DOHH2 (cell line): ENCODE results near the gene ING4.

Experiments used
- H3F3A ChIP-seq: fragments of 200-600 bp; sonication (generic), shearing (Covaris generic); 2 replicates; pipeline ENCODE4 v1.6.0; 2016; ENCODE audit warnings: antibody characterized with exemption, mild to moderate bottlenecking; ENCODE audit not compliant: control insufficient read depth, insufficient read depth
- H3K27ac ChIP-seq: fragments of 200-600 bp; sonication (generic); 2 replicates; pipeline ENCODE4 v1.5.1; 2014; ENCODE audit warnings: low read depth, mild to moderate bottlenecking, low read length, moderate library complexity
- H3K27me3 ChIP-seq: fragments of 200-600 bp; sonication (generic); 2 replicates; pipeline ENCODE4 v1.6.1; 2014; ENCODE audit warnings: mild to moderate bottlenecking, low read length, mixed read lengths; ENCODE audit not compliant: control insufficient read depth
- H3K36me3 ChIP-seq: fragments of 200-600 bp; sonication (generic); 2 replicates; pipeline ENCODE4 v1.6.1; 2014; ENCODE audit warnings: mild to moderate bottlenecking, low read length, moderate library complexity, mixed read lengths; ENCODE audit not compliant: control insufficient read depth
- H3K4me1 ChIP-seq: fragments of 200-600 bp; sonication (generic); 2 replicates; pipeline ENCODE4 v1.6.1; 2014; ENCODE audit warnings: mild to moderate bottlenecking, low read length, mixed read lengths; ENCODE audit not compliant: control insufficient read depth
- H3K4me2 ChIP-seq: fragments of 200-600 bp; sonication (generic); 2 replicates; pipeline ENCODE4 v1.6.0; 2014; ENCODE audit warnings: mild to moderate bottlenecking, low read length, moderate library complexity
- H3K4me3 ChIP-seq: fragments of 200-600 bp; sonication (generic); 2 replicates; pipeline ENCODE4 v1.5.1; 2014; ENCODE audit warnings: mild to moderate bottlenecking, low read length, mixed read lengths
- H3K79me2 ChIP-seq: fragments of 200-600 bp; sonication (generic); 2 replicates; pipeline ENCODE4 v1.6.1; 2014; ENCODE audit warnings: mild to moderate bottlenecking, low read length, mixed read lengths; ENCODE audit not compliant: control insufficient read depth
- H3K9me2 ChIP-seq: fragments of 200-600 bp; sonication (generic); replicated peaks from 2 replicates; pipeline ENCODE4 v1.6.1; 2014; ENCODE audit warnings: mild to moderate bottlenecking, low read length, mixed read lengths; ENCODE audit not compliant: control insufficient read depth
- H3K9me3 ChIP-seq: fragments of 200-600 bp; sonication (generic); 2 replicates; pipeline ENCODE4 v1.6.1; 2014; ENCODE audit warnings: antibody characterized with exemption, low read length, mixed read lengths; ENCODE audit not compliant: control insufficient read depth, insufficient read depth
- H4K20me1 ChIP-seq: fragments of 200-600 bp; sonication (generic); 2 replicates; pipeline ENCODE4 v1.6.0; 2014; ENCODE audit warnings: low read depth, mild to moderate bottlenecking, antibody characterized with exemption, low read length, moderate library complexity; ENCODE audit not compliant: control insufficient read depth, insufficient read depth
- EZH2phosphoT487 ChIP-seq: fragments of 200-600 bp; sonication (generic); IDR thresholded peaks from 2 replicates; pipeline ENCODE4 v1.6.1; 2017; ENCODE audit warnings: borderline replicate concordance, mild to moderate bottlenecking, antibody characterized with exemption, low read length, moderate library complexity, mixed read lengths
- TF ChIP-seq, protein P1 (sequence below): fragments of 200-600 bp; sonication (generic); IDR thresholded peaks from one replicate; pipeline ENCODE4 v1.5.1; 2014; ENCODE audit warnings: antibody characterized with exemption, mild to moderate bottlenecking, low read depth, low read length; ENCODE audit not compliant: poor library complexity, severe bottlenecking

Gene ING4

DNA sequence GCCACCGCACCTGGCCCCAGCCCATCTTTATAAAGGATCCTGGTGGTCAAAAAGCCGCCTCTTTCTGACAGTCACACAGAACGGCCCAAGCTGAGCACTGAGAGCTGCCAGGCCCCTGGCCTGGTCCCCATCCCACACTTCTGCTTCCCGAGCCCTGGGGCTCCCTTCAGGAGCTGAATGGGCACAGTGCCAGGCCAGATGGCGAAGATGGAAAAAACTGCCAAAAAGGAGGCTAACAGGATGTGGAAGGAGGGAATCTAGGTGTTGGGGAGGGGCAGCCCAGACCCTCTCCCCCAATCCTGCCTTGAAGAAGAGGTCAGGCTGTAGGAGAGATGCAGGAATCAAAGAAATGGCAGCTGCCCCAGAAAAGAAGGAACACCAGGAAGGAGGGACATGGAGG lies 32.2 kb downstream of the ING4 start:
- Histone ChIP-seq H3K27me3 (no peaks in the 10 kb centered on the region), H3K79me2 (peaks cover 71% of the 10 kb centered on the region), H3F3A (peaks cover 22% of the 10 kb centered on the region), H3K27ac (peak overlapping the region; percentile 95), H3K4me1 (peaks cover 87% of the 10 kb centered on the region), H3K4me2 (peak overlapping the region; percentile 98), H3K9me2 (no peaks in the 10 kb centered on the region), H4K20me1 (no peaks in the 10 kb centered on the region), H3K9me3 (no peaks in the 10 kb centered on the region), H3K4me3 (peak overlapping the region; percentile 76), H3K36me3 (peaks cover 22% of the 10 kb centered on the region)
- TF ChIP-seq, protein P1, sequence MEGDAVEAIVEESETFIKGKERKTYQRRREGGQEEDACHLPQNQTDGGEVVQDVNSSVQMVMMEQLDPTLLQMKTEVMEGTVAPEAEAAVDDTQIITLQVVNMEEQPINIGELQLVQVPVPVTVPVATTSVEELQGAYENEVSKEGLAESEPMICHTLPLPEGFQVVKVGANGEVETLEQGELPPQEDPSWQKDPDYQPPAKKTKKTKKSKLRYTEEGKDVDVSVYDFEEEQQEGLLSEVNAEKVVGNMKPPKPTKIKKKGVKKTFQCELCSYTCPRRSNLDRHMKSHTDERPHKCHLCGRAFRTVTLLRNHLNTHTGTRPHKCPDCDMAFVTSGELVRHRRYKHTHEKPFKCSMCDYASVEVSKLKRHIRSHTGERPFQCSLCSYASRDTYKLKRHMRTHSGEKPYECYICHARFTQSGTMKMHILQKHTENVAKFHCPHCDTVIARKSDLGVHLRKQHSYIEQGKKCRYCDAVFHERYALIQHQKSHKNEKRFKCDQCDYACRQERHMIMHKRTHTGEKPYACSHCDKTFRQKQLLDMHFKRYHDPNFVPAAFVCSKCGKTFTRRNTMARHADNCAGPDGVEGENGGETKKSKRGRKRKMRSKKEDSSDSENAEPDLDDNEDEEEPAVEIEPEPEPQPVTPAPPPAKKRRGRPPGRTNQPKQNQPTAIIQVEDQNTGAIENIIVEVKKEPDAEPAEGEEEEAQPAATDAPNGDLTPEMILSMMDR = no peak
- TF ChIP-seq EZH2phosphoT487 = no peak

DNA sequence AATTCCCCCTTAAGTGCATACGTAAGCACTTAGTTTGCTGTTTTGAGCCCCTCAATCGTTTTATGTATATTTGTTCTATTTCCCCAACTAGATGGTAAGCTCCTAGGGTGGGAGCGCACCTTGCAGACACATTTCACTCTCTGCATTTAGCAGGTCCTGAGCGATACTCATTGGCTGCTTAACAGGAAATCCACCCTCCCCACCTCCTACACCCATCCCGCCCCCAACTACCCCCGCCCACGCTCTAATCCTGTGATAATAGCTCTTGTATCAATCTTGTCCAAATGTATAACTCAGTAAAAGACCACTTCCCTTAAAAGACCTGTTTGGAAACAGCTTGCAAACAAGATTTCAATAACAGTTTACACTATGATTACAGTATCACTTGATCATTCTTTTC lies 35.3 kb downstream of the ING4 start:
- H3K4me3 ChIP-seq = peak overlapping the region; percentile 64
- peak overlapping the region; percentile 73 for H3K27ac ChIP-seq
- TF ChIP-seq, protein P1 = no peak
- no peak for TF ChIP-seq EZH2phosphoT487
- H4K20me1 ChIP-seq = no peaks in the 10 kb centered on the region
- peaks cover 32% of the 10 kb centered on the region for H3K36me3 ChIP-seq
- peaks cover 62% of the 10 kb centered on the region for H3K79me2 ChIP-seq
- peaks cover 24% of the 10 kb centered on the region for H3F3A ChIP-seq
- no peaks in the 10 kb centered on the region for H3K9me2 ChIP-seq
- peak overlapping the region; percentile 74 for H3K4me2 ChIP-seq
- H3K4me1 ChIP-seq = peaks cover 56% of the 10 kb centered on the region
- H3K9me3 ChIP-seq = no peaks in the 10 kb centered on the region
- no peaks in the 10 kb centered on the region for H3K27me3 ChIP-seq

DNA sequence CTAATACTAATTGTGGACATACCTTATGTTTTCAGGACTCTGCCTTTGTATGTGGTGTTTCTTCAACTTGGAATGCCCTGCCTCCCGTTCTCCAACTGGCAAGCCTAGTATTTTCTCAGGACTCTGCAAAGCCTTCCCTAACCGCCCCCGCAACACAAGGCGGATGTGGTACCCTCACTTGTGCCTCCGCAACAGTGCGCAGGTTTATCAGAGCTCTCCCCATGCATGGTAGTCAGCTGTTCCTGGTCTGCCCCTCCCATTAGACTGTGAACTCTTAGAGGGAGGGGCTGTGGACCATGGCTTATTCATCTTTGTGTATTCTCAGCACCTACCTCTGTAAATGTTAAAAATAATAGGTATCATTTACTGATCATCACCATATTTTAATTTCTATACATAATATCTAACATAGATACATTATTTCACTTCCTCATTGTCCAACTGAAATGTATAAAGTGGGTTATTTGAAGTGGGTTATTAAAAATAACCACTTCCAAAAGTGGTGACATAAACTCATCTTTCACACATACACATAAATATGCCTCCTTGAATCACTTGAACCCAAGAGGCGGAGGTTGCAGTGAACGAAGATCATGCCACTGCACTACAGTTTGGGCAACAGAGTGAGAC lies 36.1 kb downstream of the ING4 start:
- Histone ChIP-seq H3K79me2 (peaks cover 59% of the 10 kb centered on the region), H3K4me3 (peak overlapping the region; percentile 64), H3K27me3 (no peaks in the 10 kb centered on the region), H4K20me1 (no peaks in the 10 kb centered on the region), H3K4me2 (peak overlapping the region; percentile 74), H3K9me3 (no peaks in the 10 kb centered on the region), H3K4me1 (peaks cover 49% of the 10 kb centered on the region), H3K27ac (peak overlapping the region; percentile 73), H3K36me3 (peaks cover 32% of the 10 kb centered on the region), H3F3A (peaks cover 22% of the 10 kb centered on the region), H3K9me2 (no peaks in the 10 kb centered on the region)
- TF ChIP-seq, protein P1 = no peak
- TF ChIP-seq EZH2phosphoT487 = no peak
